MM.1S (cell line): ENCODE measurements around the gene CXCR3.
A peak's percentile ranks its signal among the peaks of the same experiment; 100 is the strongest.

Source experiments
- DNase-seq: peaks from one replicate; pipeline ENCODE4 v3.0.0-alpha.2; 2015
- H2AFZ ChIP-seq: fragments of 300-600 bp; sonication (generic); 2 replicates; pipeline ENCODE4 v1.6.0; 2016; ENCODE audit warnings: antibody characterized with exemption, low read length
- H3F3A ChIP-seq: fragments of 300-600 bp; sonication (generic); 2 replicates; pipeline ENCODE4 v1.6.1; 2016; ENCODE audit warnings: mild to moderate bottlenecking, antibody characterized with exemption, low read length, moderate library complexity, mixed read lengths; ENCODE audit not compliant: insufficient read depth
- H3K27ac ChIP-seq: fragments of 300-600 bp; sonication (generic); 2 replicates; pipeline ENCODE4 v1.5.1; 2016; ENCODE audit warnings: mild to moderate bottlenecking, low read length
- H3K27me3 ChIP-seq: fragments of 300-600 bp; sonication (generic); replicated peaks from 2 replicates; pipeline ENCODE4 v1.6.0; 2016; ENCODE audit warnings: low read length; ENCODE audit not compliant: insufficient read depth
- H3K36me3 ChIP-seq: fragments of 300-600 bp; sonication (generic); replicated peaks from 2 replicates; pipeline ENCODE4 v1.6.1; 2016; ENCODE audit warnings: mild to moderate bottlenecking, low read length, mixed read lengths; ENCODE audit not compliant: insufficient read depth
- H3K4me1 ChIP-seq: fragments of 300-600 bp; sonication (generic); 2 replicates; pipeline ENCODE4 v1.6.1; 2016; ENCODE audit warnings: low read length, mixed read lengths
- H3K4me2 ChIP-seq: fragments of 300-600 bp; sonication (generic); 2 replicates; pipeline ENCODE4 v1.6.0; 2016; ENCODE audit warnings: low read depth, low read length
- H3K4me3 ChIP-seq: fragments of 300-600 bp; sonication (generic); 2 replicates; pipeline ENCODE4 v1.5.1; 2016; ENCODE audit warnings: low read length, mixed read lengths
- H3K79me2 ChIP-seq: fragments of 300-600 bp; sonication (generic); 2 replicates; pipeline ENCODE4 v1.6.1; 2016; ENCODE audit warnings: mixed run types, low read length, mixed read lengths
- H3K9ac ChIP-seq: fragments of 300-600 bp; sonication (generic); 2 replicates; pipeline ENCODE4 v1.6.1; 2016; ENCODE audit warnings: low read length, mixed read lengths
- H3K9me2 ChIP-seq: fragments of 300-600 bp; sonication (generic); replicated peaks from 2 replicates; pipeline ENCODE4 v1.6.1; 2016; ENCODE audit warnings: mild to moderate bottlenecking, low read length, mixed read lengths; ENCODE audit not compliant: insufficient read depth
- H3K9me3 ChIP-seq: fragments of 300-600 bp; sonication (generic); replicated peaks from 2 replicates; pipeline ENCODE4 v1.6.1; 2016; ENCODE audit warnings: mild to moderate bottlenecking, low read length, mixed read lengths; ENCODE audit not compliant: insufficient read depth
- H4K20me1 ChIP-seq: fragments of 300-600 bp; sonication (generic); 2 replicates; pipeline ENCODE4 v1.6.1; 2016; ENCODE audit warnings: mild to moderate bottlenecking, low read length, moderate library complexity, mixed read lengths; ENCODE audit not compliant: insufficient read depth
- EZH2 ChIP-seq: fragments of 300-600 bp; sonication (generic); optimal IDR thresholded peaks from 2 replicates; pipeline ENCODE3; 2017; ENCODE audit warnings: low read depth, mild to moderate bottlenecking, antibody characterized with exemption, low read length, mixed read lengths
- EZH2phosphoT487 ChIP-seq: fragments of 300-600 bp; sonication (generic); IDR thresholded peaks from 2 replicates; pipeline ENCODE4 v1.6.1; 2018; ENCODE audit warnings: antibody characterized with exemption, low read length
- TF ChIP-seq, protein P1 (sequence below): fragments of 300-600 bp; sonication (generic); IDR thresholded peaks from 2 replicates; pipeline ENCODE4 v1.5.1; 2016; ENCODE audit warnings: antibody characterized with exemption, low read length, mixed read lengths

The CXCR3 gene

DNA sequence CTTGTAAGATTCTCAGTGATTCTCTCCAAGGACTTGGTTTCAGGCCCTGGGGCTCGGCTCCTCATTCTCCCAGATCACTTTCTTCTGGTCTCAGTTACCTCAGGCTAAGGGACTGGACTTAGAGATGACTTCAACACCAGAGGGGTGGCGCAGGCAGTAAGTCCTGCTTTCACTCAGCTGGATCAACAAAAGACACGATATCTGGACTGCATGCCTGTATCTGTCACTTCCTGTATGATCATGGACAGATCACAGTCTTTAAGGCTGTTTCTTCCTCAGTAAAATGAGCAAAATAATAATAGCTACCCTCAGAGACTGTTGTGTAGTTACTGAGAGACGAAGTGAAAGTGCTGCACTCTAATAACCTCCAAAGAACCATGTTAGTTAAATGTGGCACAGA, 19.5 kb upstream of the CXCR3 start:
- no peaks in the 10 kb centered on the region for H4K20me1 ChIP-seq
- H3K79me2 ChIP-seq = no peaks in the 10 kb centered on the region
- TF ChIP-seq, protein P1, sequence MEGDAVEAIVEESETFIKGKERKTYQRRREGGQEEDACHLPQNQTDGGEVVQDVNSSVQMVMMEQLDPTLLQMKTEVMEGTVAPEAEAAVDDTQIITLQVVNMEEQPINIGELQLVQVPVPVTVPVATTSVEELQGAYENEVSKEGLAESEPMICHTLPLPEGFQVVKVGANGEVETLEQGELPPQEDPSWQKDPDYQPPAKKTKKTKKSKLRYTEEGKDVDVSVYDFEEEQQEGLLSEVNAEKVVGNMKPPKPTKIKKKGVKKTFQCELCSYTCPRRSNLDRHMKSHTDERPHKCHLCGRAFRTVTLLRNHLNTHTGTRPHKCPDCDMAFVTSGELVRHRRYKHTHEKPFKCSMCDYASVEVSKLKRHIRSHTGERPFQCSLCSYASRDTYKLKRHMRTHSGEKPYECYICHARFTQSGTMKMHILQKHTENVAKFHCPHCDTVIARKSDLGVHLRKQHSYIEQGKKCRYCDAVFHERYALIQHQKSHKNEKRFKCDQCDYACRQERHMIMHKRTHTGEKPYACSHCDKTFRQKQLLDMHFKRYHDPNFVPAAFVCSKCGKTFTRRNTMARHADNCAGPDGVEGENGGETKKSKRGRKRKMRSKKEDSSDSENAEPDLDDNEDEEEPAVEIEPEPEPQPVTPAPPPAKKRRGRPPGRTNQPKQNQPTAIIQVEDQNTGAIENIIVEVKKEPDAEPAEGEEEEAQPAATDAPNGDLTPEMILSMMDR = no peak
- TF ChIP-seq EZH2phosphoT487 (no peak), EZH2 (no peak)
- H3F3A ChIP-seq = no peaks in the 10 kb centered on the region
- H3K27me3 ChIP-seq = no peaks in the 10 kb centered on the region
- no peak for DNase-seq
- peaks cover 24% of the 10 kb centered on the region for H3K4me1 ChIP-seq
- H3K9me3 ChIP-seq = no peaks in the 10 kb centered on the region
- H3K9ac ChIP-seq = no peak overlapping the region
- no peaks in the 10 kb centered on the region for H3K9me2 ChIP-seq
- H3K27ac ChIP-seq = no peak overlapping the region
- no peaks in the 10 kb centered on the region for H3K36me3 ChIP-seq
- H3K4me2 ChIP-seq = peak overlapping the region; percentile 21
- no peak overlapping the region for H3K4me3 ChIP-seq
- H2AFZ ChIP-seq = no peak overlapping the region

DNA sequence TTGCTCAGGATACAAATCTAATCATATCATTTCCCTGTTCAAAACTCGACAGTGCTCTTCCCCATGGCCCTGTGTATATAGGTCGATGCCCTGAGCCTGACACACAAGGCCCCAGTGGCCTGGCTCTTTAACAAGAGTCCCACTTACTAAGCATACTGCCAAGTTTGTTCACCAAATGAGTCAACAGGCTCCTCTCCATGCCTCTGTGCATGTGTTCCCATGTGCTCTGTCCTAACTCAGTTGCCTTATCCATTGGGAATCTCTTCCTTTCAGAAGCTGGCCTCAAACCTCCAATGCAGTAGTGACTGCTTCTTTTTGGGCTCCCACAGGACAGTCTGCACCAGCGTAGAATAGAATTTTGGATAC, 18.9 kb upstream of the CXCR3 start:
- H3K4me3 ChIP-seq = no peak overlapping the region
- TF ChIP-seq, protein P1 = no peak
- TF ChIP-seq EZH2phosphoT487 (no peak), EZH2 (no peak)
- no peaks in the 10 kb centered on the region for H3K9me3 ChIP-seq
- no peaks in the 10 kb centered on the region for H3K9me2 ChIP-seq
- no peaks in the 10 kb centered on the region for H3F3A ChIP-seq
- H3K27ac ChIP-seq = peak overlapping the region; percentile 52
- H3K4me1 ChIP-seq = peaks cover 24% of the 10 kb centered on the region
- H3K27me3 ChIP-seq = no peaks in the 10 kb centered on the region
- no peaks in the 10 kb centered on the region for H3K36me3 ChIP-seq
- H4K20me1 ChIP-seq = no peaks in the 10 kb centered on the region
- H3K9ac ChIP-seq = peak overlapping the region; percentile 19; the same call in 1 of the 2 replicates
- peak overlapping the region; percentile 23; the same call in 1 of the 2 replicates for H3K4me2 ChIP-seq
- DNase-seq = no peak
- H2AFZ ChIP-seq = peak overlapping the region; percentile 51
- H3K79me2 ChIP-seq = no peaks in the 10 kb centered on the region

DNA sequence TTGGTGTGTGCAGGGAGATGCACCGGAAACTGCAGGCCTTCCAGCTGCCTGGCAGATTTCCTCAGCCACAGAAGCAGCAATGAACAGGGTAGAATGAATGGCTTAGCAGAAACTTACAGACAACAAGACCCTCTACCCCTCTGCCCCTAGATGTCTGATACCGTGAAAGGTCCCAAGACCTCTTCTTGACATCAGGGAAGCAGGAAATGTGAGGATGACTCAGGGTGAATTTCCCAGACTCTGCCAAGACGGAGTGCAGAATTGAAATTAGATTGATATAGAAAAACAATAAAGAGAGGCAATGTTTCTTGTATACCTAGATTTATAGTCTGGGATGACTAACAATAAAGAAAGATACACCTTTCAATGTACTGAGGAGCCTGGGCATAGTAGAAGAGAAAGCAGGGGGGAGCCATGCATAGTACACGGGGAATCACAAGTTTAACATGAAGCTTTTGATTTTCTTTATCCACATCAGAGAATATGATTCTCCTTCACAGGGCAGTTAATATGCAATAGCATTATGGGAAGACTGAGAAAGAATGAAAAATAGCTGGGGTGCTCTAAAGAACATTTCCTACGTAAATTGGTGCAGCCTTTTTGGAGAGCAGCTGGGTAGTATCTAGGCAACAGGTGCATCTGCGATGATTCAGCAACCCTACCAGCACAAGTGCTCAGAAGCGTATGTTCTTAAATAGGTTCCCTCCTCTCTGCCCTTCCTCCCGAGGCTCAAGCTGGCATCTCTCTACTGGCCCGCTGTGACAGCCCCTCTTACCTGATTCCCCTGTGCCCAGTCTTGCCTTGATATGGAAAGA, 18.3 kb upstream of the CXCR3 start:
- TF ChIP-seq EZH2 (no peak), EZH2phosphoT487 (no peak)
- TF ChIP-seq, protein P1 = no peak
- no peaks in the 10 kb centered on the region for H3K9me3 ChIP-seq
- peak overlapping the region; percentile 52 for H3K27ac ChIP-seq

More for the DNA sequence above, 18.3 kb upstream of the CXCR3 start:
- Histone ChIP-seq H2AFZ (peak overlapping the region; percentile 51), H3K36me3 (no peaks in the 10 kb centered on the region), H3K4me2 (peak overlapping the region; percentile 23; the same call in 1 of the 2 replicates), H3K27me3 (no peaks in the 10 kb centered on the region), H3K4me1 (peaks cover 24% of the 10 kb centered on the region), H3F3A (no peaks in the 10 kb centered on the region), H4K20me1 (no peaks in the 10 kb centered on the region), H3K9ac (peak overlapping the region; percentile 19; the same call in 1 of the 2 replicates), H3K9me2 (no peaks in the 10 kb centered on the region), H3K4me3 (no peak overlapping the region; the same call in 1 of the 2 replicates), H3K79me2 (no peaks in the 10 kb centered on the region)
- peak; percentile 83 for DNase-seq
